HG03469 (cell line): ENCODE results near the gene KRTAP4-16.
"Not testable (repeated sequence)": the region's sequence is repeated elsewhere in the genome, so short reads cannot be mapped to it uniquely, and the experiment has no call there.

Experiments used
- ATAC-seq: cut with Tn5 transposase; IDR thresholded peaks from one replicate; pipeline ENCODE4 v1.9.1; 2021; ENCODE audit warnings: mild to moderate bottlenecking, moderate library complexity, moderate number of reproducible peaks; ENCODE audit not compliant: unreplicated experiment

Gene KRTAP4-16

GRCh38 chr17:41119696-41120690 is 18.0 kb upstream of the KRTAP4-16 start:
- ATAC-seq: not testable (repeated sequence)

GRCh38 chr17:41118721-41119120 is 16.7 kb upstream of the KRTAP4-16 start:
- ATAC-seq: no peak

- ATAC-seq: not testable (repeated sequence)
These were observed 15.9 kb upstream of the KRTAP4-16 start, which contains the start of gene KRTAP4-11 for GRCh38 chr17:41117846-41118386. TSS of gene KRTAP4-11 (minus strand) at chr17:41118373. CDS start at chr17:41118315, 58 bp downstream.

- no peak for ATAC-seq
These were observed 14.3 kb upstream of the KRTAP4-16 start for GRCh38 chr17:41116297-41116696.

- no peak for ATAC-seq
These were observed 9.3 kb upstream of the KRTAP4-16 start for GRCh38 chr17:41111151-41111885.

GRCh38 chr17:41108728-41109386 is 6.8 kb upstream of the KRTAP4-16 start:
- ATAC-seq: not testable (repeated sequence)

GRCh38 chr17:41107941-41108450 is 6.0 kb upstream of the KRTAP4-16 start:
- ATAC-seq: no peak

- ATAC-seq: not testable (repeated sequence)
These were observed 3.3 kb upstream of the KRTAP4-16 start, which contains the start of gene KRTAP4-9 for GRCh38 chr17:41105347-41105746. TSS of gene KRTAP4-9 (plus strand) at chr17:41105389. CDS start at chr17:41105389, 0 bp downstream.

- not testable (repeated sequence) for ATAC-seq
These were observed 2.5 kb upstream of the KRTAP4-16 start for GRCh38 chr17:41104386-41105038.

- ATAC-seq: no peak
These were observed 1.9 kb upstream of the KRTAP4-16 start for GRCh38 chr17:41103896-41104295.

- not testable (repeated sequence) for ATAC-seq
These were observed 2.1 kb downstream of the KRTAP4-16 start for GRCh38 chr17:41099682-41100480.

GRCh38 chr17:41098481-41098880 is 3.5 kb downstream of the KRTAP4-16 start:
- no peak for ATAC-seq

GRCh38 chr17:41098042-41098441 is 4.0 kb downstream of the KRTAP4-16 start, which contains the start of gene KRTAP4-8:
TSS of gene KRTAP4-8 (minus strand) at chr17:41098142. CDS start at chr17:41098084, 58 bp downstream.
- no peak for ATAC-seq

- no peak for ATAC-seq
These were observed 6.0 kb downstream of the KRTAP4-16 start for GRCh38 chr17:41096055-41096454.

- not testable (repeated sequence) for ATAC-seq
These were observed 13.2 kb downstream of the KRTAP4-16 start for GRCh38 chr17:41088760-41089352.

- ATAC-seq: not testable (repeated sequence)
These were observed 17.7 kb downstream of the KRTAP4-16 start, which contains the start of gene KRTAP4-7 for GRCh38 chr17:41084100-41084856. TSS of gene KRTAP4-7 (plus strand) at chr17:41084150. CDS start at chr17:41084207, 57 bp downstream.

- not testable (repeated sequence) for ATAC-seq
These were observed 18.6 kb downstream of the KRTAP4-16 start for GRCh38 chr17:41083427-41083826.
